Gastrocnemius medialis (tissue), 4 donors: ENCODE measurements around the gene NGDN. TPM values are rescaled to one million over a fixed set of nuclear protein-coding genes. Genes with fewer than 3 reads are reported as not detected.

Experiments
- ATAC-seq, 2 donors: fragments of 150-250 bp; one replicate each; pipeline ENCODE4 v1.9.1; 2016
- DNase-seq, 2 donors: peaks; one replicate each; pipeline ENCODE4 v3.0.0-alpha.2; 2019
- H3K27ac ChIP-seq, 4 donors: fragments of 200-600 bp; sonication (generic); 1 replicate in 1 of 4; 2 replicates in 3 of 4; pipeline ENCODE4 v1.5.1; 2016 to 2018; ENCODE audit warnings: mild to moderate bottlenecking in 2 of 4, moderate library complexity in 1 of 4
- H3K27me3 ChIP-seq, 3 donors: fragments of 200-600 bp; sonication (generic) in 2 of 3; 1 replicate in 1 of 3; 2 replicates in 2 of 3; pipeline versions ENCODE4 v1.5.1 to v1.6.0; 2016 to 2019; ENCODE audit warnings: mild to moderate bottlenecking in 1 of 3, moderate library complexity in 1 of 3
- H3K36me3 ChIP-seq, 2 donors: fragments of 200-600 bp; sonication (generic) in 1 of 2; one replicate each; pipeline ENCODE4 v1.5.1; 2017 to 2018
- H3K4me1 ChIP-seq, 2 donors: fragments of 200-600 bp; sonication (generic) in 1 of 2; one replicate each; pipeline ENCODE4 v1.5.1; 2016 to 2017; ENCODE audit warnings: mild to moderate bottlenecking in 2 of 2
- H3K4me3 ChIP-seq, 4 donors: fragments of 200-600 bp; sonication (generic) in 3 of 4; 1 replicate in 1 of 4; 2 replicates in 3 of 4; pipeline ENCODE4 v1.5.1; 2016 to 2019; ENCODE audit warnings: mild to moderate bottlenecking in 2 of 4
- H3K9me3 ChIP-seq, 3 donors: fragments of 200-600 bp; sonication (generic) in 2 of 3; 1 replicate in 1 of 3; 2 replicates in 2 of 3; pipeline ENCODE4 v1.5.1; 2016 to 2019
- CTCF ChIP-seq, 5 experiments: fragments of 450-650 bp in 3 of 5; fragments of 200-600 bp in 2 of 5; sonication (generic) in 2 of 5; IDR thresholded peaks in 4 of 5; conservative IDR thresholded peaks in 1 of 5; 1 replicate in 4 of 5; 2 replicates in 1 of 5; pipeline ENCODE4 v1.5.1; 2016 to 2019; ENCODE audit warnings: antibody characterized with exemption in 5 of 5, mild to moderate bottlenecking in 3 of 5, moderate library complexity in 3 of 5
- POLR2A ChIP-seq, 2 donors: fragments of 450-650 bp; IDR thresholded peaks; one replicate each; pipeline ENCODE4 v1.6.1; 2017; ENCODE audit warnings: antibody characterized with exemption in 2 of 2, mild to moderate bottlenecking in 2 of 2, moderate library complexity in 2 of 2
- in situ Hi-C, 4 donors: fragments of 200-750 bp; cut with MboI; loops; one replicate each; pipeline versions ENCODE4 v1.15.0 to v1.8.0; 2017; ENCODE audit warnings: low sequenced_read_pairs in 4 of 4
- intact Hi-C: fragments of 100-400 bp; cut with DNase I; formaldehyde crosslinking; loops from one replicate; pipeline ENCODE4 v1.15.1; 2023; ENCODE audit warnings: low total_unique reads
- total RNA-seq, 4 donors: library from RNA; depleted of rRNA; stranded (reverse); fragments of >200 nt; gene quantifications; one replicate each; pipeline versions ENCODE4 v1.1.0 to v1.2.3, GENCODE V29; 2016

The NGDN gene
- total RNA-seq, 4 donors from 2014 or later = 27.9 to 41.9 (median 36.1) TPM

- Histone ChIP-seq H3K4me1 (peaks cover 70% of the 10 kb centered on the region in 2 donors), H3K27me3 (no peaks in the 10 kb centered on the region), H3K36me3 (no peaks in the 10 kb centered on the region), H3K9me3 (no peaks in the 10 kb centered on the region), H3K27ac (peak overlapping the region; percentile 83 to 89 (median 86)), H3K4me3 (no peak overlapping the region)
- in situ Hi-C loops = no loop called here
- TF ChIP-seq POLR2A (IDR thresholded peaks at IDR 0.05) (no peak), CTCF (IDR thresholded peaks at IDR 0.05 in 4 of 5, conservative IDR thresholded peaks at IDR 0.05 in 1 of 5) (no peak)
- ATAC-seq = peak; percentile 53 to 63
- intact Hi-C loops = no loop called here
- peak; percentile 59 to 76 for DNase-seq
Measured at GRCh38 chr14:23438101-23438971, 31.2 kb upstream of the NGDN start.

GRCh38 chr14:23439107-23439835 lies 30.2 kb upstream of the NGDN start:
- Histone ChIP-seq H3K27me3 (no peaks in the 10 kb centered on the region), H3K4me1 (peaks cover 61 to 75% of the 10 kb centered on the region in 2 donors), H3K4me3 (no peak overlapping the region), H3K36me3 (no peaks in the 10 kb centered on the region), H3K9me3 (no peaks in the 10 kb centered on the region), H3K27ac (peak overlapping the region; percentile 83 to 89 (median 86))
- intact Hi-C loops (no loop called here), in situ Hi-C loops (no loop called here)
- ATAC-seq (no peak), DNase-seq (no peak)
- TF ChIP-seq POLR2A (IDR thresholded peaks at IDR 0.05) (no peak), CTCF (IDR thresholded peaks at IDR 0.05 in 4 of 5, conservative IDR thresholded peaks at IDR 0.05 in 1 of 5) (no peak)

- no peak overlapping the region for H3K4me3 ChIP-seq
- peak overlapping the region; percentile 83 to 89 (median 86) for H3K27ac ChIP-seq
- peaks cover 58 to 80% of the 10 kb centered on the region in 2 donors for H3K4me1 ChIP-seq
- no peaks in the 10 kb centered on the region for H3K9me3 ChIP-seq
- DNase-seq (no peak), ATAC-seq (no peak)
- no peak for TF ChIP-seq CTCF (IDR thresholded peaks at IDR 0.05 in 4 of 5, conservative IDR thresholded peaks at IDR 0.05 in 1 of 5)
- no peak for TF ChIP-seq POLR2A (IDR thresholded peaks at IDR 0.05)
- H3K36me3 ChIP-seq = no peaks in the 10 kb centered on the region
- in situ Hi-C loops = no loop called here
- intact Hi-C loops = no loop called here
- no peaks in the 10 kb centered on the region for H3K27me3 ChIP-seq
Measured at GRCh38 chr14:23441076-23441475, 28.4 kb upstream of the NGDN start.

GRCh38 chr14:23442721-23443356 lies 26.7 kb upstream of the NGDN start:
- Histone ChIP-seq H3K9me3 (no peaks in the 10 kb centered on the region), H3K27ac (peak overlapping the region; percentile 83 to 89 (median 86)), H3K27me3 (no peaks in the 10 kb centered on the region), H3K4me3 (no peak overlapping the region), H3K36me3 (no peaks in the 10 kb centered on the region), H3K4me1 (peaks cover 42 to 68% of the 10 kb centered on the region in 2 donors)
- TF ChIP-seq POLR2A (IDR thresholded peaks at IDR 0.05) = no peak
- DNase-seq = no peak
- ATAC-seq = no peak
- intact Hi-C loops = no loop called here
- in situ Hi-C loops = no loop called here
